NT2/D1 (cell line): ENCODE data around the gene TSPAN9.

Experiments used
- SUZ12 ChIP-seq: IDR thresholded peaks from 2 replicates; pipeline ENCODE4 v1.6.1; 2011; ENCODE audit not compliant: insufficient read length, insufficient read depth; ENCODE audit errors: extremely low read depth
- YY1 ChIP-seq: IDR thresholded peaks from 2 replicates; pipeline ENCODE4 v1.6.1; 2011; ENCODE audit not compliant: insufficient read length, insufficient read depth

- TF ChIP-seq SUZ12: no peak
- no peak for TF ChIP-seq YY1
These were observed 16.1 kb upstream of the TSPAN9 start for GRCh38 chr12:3061059-3061458.
